Measurements from ENCODE around the gene TMEM178B.

Gene TMEM178B

DNA sequence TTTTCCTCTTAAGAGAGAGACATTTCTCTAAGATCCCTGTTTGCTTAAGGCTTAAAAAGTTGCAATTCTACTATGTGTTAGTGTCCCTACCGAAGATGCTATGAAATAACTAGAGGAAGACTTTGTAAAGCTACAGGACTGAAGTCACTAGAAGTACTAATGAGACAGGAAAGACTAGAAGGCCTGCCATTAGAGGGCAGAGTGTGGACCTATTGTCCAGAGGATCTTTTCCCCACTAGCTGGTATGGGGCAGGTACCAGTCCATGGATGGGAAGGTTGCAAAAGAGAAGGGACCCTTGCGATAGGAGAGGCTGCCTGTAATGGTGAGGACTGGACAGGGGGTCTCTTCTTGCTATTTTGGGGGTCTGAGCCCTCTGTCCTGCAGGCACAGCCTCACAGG, 178.1 kb downstream of the TMEM178B start:
- no peak for TF ChIP-seq SIN3A (IDR thresholded peaks at IDR 0.05; ENCODE audit: borderline replicate concordance, insufficient read depth, low read length)
- no peak for TF ChIP-seq TAF1 (IDR thresholded peaks at IDR 0.05; ENCODE audit: borderline replicate concordance, insufficient read depth, low read length)
- no peak for TF ChIP-seq FOXP2 (optimal IDR thresholded peaks at IDR 0.05; ENCODE audit: borderline replicate concordance, extremely low read depth, extremely low read length, insufficient read depth)
- no peak for TF ChIP-seq POLR2AphosphoS5 (IDR thresholded peaks at IDR 0.05; ENCODE audit: low read depth, low read length)
- TF ChIP-seq, protein P1, sequence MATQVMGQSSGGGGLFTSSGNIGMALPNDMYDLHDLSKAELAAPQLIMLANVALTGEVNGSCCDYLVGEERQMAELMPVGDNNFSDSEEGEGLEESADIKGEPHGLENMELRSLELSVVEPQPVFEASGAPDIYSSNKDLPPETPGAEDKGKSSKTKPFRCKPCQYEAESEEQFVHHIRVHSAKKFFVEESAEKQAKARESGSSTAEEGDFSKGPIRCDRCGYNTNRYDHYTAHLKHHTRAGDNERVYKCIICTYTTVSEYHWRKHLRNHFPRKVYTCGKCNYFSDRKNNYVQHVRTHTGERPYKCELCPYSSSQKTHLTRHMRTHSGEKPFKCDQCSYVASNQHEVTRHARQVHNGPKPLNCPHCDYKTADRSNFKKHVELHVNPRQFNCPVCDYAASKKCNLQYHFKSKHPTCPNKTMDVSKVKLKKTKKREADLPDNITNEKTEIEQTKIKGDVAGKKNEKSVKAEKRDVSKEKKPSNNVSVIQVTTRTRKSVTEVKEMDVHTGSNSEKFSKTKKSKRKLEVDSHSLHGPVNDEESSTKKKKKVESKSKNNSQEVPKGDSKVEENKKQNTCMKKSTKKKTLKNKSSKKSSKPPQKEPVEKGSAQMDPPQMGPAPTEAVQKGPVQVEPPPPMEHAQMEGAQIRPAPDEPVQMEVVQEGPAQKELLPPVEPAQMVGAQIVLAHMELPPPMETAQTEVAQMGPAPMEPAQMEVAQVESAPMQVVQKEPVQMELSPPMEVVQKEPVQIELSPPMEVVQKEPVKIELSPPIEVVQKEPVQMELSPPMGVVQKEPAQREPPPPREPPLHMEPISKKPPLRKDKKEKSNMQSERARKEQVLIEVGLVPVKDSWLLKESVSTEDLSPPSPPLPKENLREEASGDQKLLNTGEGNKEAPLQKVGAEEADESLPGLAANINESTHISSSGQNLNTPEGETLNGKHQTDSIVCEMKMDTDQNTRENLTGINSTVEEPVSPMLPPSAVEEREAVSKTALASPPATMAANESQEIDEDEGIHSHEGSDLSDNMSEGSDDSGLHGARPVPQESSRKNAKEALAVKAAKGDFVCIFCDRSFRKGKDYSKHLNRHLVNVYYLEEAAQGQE (IDR thresholded peaks at IDR 0.05; ENCODE audit: insufficient read depth in 1 of 2, low read depth in 2 of 2, low read length in 2 of 2): no peak

DNA sequence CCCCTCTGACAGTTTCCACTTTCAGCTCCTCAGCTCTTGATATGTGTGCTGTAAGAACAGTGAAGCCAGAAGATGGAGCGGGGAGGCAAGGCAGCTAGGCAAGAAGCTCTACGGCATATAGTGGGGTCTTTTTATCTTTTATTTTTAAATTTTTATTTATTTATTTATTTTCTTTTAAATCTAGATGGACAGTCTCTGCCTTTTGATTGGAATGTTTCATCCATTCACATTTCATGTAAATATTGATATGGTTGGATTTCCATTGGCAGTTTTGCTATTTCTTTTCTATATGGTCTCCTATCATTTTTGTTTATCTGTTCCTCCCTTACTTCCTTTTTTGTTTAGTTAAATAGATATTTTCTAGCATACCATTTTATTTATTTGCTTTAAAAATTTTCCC, 183.7 kb downstream of the TMEM178B start:
- no peak for TF ChIP-seq SIN3A (IDR thresholded peaks at IDR 0.05; ENCODE audit: borderline replicate concordance, insufficient read depth, low read length)
- TF ChIP-seq FOXP2 (optimal IDR thresholded peaks at IDR 0.05; ENCODE audit: borderline replicate concordance, extremely low read depth, extremely low read length, insufficient read depth): no peak
- no peak for TF ChIP-seq POLR2AphosphoS5 (IDR thresholded peaks at IDR 0.05; ENCODE audit: low read depth, low read length)
- TF ChIP-seq TAF1 (IDR thresholded peaks at IDR 0.05; ENCODE audit: borderline replicate concordance, insufficient read depth, low read length): no peak
- TF ChIP-seq, protein P1 (IDR thresholded peaks at IDR 0.05; ENCODE audit: insufficient read depth in 1 of 2, low read depth in 2 of 2, low read length in 2 of 2): no peak

DNA sequence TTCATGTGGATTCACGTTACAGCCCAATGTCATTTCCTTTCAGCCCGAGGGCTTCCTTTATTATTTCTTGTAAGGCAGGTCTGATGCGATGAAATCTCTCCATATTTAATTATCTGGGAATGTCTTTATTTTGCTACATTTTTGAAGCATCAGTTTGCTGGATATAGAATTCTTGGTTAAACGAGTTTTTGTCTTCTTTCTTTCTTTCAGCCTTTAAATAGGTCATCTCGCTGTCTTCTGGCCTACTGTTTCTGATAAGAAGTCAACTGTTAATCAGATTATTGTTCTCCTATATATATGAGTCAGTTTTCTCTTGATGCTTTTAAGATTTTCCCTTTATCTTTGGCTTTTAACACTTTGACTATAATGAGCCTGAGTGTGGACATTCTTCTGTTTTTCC, 184.7 kb downstream of the TMEM178B start:
- no peak for TF ChIP-seq SIN3A (IDR thresholded peaks at IDR 0.05; ENCODE audit: borderline replicate concordance, insufficient read depth, low read length)

DNA sequence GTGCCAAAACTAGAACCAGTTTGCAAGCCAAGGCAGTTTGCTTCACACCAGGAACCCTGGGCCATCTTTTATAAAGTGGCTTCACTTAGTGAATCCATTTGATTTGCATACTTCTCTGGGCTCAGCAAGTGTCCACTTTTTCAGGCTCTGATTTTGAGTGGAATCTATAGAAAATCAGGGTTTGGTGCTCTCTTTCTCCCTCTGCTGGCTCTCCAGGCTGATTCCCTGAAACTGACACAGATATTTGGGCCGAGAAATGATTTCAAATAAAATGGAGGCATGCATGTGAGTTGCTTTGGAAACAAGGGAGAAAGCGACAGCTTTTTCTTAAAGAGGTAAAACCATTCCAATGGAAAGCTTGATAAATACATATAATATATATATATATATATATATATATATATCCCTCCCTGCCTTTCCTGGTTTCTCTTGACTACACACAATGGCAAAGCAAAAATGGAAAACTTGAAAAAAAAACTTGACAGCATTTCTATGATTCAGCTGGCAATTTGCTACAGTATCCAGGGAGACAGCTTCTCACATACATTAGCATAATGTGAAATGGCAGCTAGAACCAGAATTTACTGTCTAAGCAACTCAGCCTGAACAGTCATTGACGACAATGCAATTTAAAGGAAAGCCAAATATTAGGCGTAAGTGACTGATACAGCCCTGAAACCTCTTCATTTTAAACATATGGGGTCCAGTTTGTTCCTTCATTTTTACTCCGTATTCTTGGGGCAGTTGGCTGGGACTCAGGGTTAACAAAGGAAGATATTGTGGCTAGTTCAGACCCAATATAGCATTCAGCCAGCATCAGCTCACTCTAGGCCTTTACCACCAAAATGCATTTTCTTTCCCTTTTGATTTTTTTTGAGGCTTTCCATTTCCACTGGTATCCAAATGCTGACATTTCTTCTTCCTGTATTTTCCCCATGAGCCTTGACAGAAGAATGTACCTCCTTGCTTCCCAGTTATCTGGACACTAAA, 188.5 kb downstream of the TMEM178B start:
- no peak for TF ChIP-seq TAF1 (IDR thresholded peaks at IDR 0.05; ENCODE audit: borderline replicate concordance, insufficient read depth, low read length)
- no peak for TF ChIP-seq POLR2AphosphoS5 (IDR thresholded peaks at IDR 0.05; ENCODE audit: low read depth, low read length)
- no peak for TF ChIP-seq SIN3A (IDR thresholded peaks at IDR 0.05; ENCODE audit: borderline replicate concordance, insufficient read depth, low read length)
- no peak for TF ChIP-seq FOXP2 (optimal IDR thresholded peaks at IDR 0.05; ENCODE audit: borderline replicate concordance, extremely low read depth, extremely low read length, insufficient read depth)
- TF ChIP-seq, protein P1 (IDR thresholded peaks at IDR 0.05; ENCODE audit: insufficient read depth in 1 of 2, low read depth in 2 of 2, low read length in 2 of 2): no peak

GRCh38 chr7:141263508-141263907, 189.6 kb downstream of the TMEM178B start:
- TF ChIP-seq SIN3A (IDR thresholded peaks at IDR 0.05; ENCODE audit: borderline replicate concordance, insufficient read depth, low read length) (no peak), TAF1 (IDR thresholded peaks at IDR 0.05; ENCODE audit: borderline replicate concordance, insufficient read depth, low read length) (no peak), POLR2AphosphoS5 (IDR thresholded peaks at IDR 0.05; ENCODE audit: low read depth, low read length) (no peak), FOXP2 (optimal IDR thresholded peaks at IDR 0.05; ENCODE audit: borderline replicate concordance, extremely low read depth, extremely low read length, insufficient read depth) (no peak)
- TF ChIP-seq, protein P1 (IDR thresholded peaks at IDR 0.05; ENCODE audit: insufficient read depth in 1 of 2, low read depth in 2 of 2, low read length in 2 of 2): no peak

All from PFSK-1 (cell line).